Measurements from ENCODE around the gene PXN.
A peak's percentile ranks its signal among the peaks of the same experiment; 100 is the strongest.
"Not testable (repeated sequence)": the region's sequence is repeated elsewhere in the genome, so short reads cannot be mapped to it uniquely, and the experiment has no call there.

The PXN gene

GRCh38 chr12:120261951-120262851 is 3.3 kb downstream of the PXN start:
- DNase-seq (ENCODE audit: low read depth), result peak; percentile 67
- TF ChIP-seq, protein P1, sequence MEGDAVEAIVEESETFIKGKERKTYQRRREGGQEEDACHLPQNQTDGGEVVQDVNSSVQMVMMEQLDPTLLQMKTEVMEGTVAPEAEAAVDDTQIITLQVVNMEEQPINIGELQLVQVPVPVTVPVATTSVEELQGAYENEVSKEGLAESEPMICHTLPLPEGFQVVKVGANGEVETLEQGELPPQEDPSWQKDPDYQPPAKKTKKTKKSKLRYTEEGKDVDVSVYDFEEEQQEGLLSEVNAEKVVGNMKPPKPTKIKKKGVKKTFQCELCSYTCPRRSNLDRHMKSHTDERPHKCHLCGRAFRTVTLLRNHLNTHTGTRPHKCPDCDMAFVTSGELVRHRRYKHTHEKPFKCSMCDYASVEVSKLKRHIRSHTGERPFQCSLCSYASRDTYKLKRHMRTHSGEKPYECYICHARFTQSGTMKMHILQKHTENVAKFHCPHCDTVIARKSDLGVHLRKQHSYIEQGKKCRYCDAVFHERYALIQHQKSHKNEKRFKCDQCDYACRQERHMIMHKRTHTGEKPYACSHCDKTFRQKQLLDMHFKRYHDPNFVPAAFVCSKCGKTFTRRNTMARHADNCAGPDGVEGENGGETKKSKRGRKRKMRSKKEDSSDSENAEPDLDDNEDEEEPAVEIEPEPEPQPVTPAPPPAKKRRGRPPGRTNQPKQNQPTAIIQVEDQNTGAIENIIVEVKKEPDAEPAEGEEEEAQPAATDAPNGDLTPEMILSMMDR (conservative IDR thresholded peaks at IDR 0.05; ENCODE audit: low read depth, low read length), result no peak
- H3K4me3 ChIP-seq (ENCODE audit: low read depth, low read length), result peak overlapping the region; percentile 88

- TF ChIP-seq, protein P1 (conservative IDR thresholded peaks at IDR 0.05; ENCODE audit: low read depth, low read length), result no peak
- no peak for DNase-seq (ENCODE audit: low read depth)
- H3K4me3 ChIP-seq (ENCODE audit: low read depth, low read length), result no peak overlapping the region
These were observed 4.9 kb downstream of the PXN start for GRCh38 chr12:120260607-120261006.

DNA sequence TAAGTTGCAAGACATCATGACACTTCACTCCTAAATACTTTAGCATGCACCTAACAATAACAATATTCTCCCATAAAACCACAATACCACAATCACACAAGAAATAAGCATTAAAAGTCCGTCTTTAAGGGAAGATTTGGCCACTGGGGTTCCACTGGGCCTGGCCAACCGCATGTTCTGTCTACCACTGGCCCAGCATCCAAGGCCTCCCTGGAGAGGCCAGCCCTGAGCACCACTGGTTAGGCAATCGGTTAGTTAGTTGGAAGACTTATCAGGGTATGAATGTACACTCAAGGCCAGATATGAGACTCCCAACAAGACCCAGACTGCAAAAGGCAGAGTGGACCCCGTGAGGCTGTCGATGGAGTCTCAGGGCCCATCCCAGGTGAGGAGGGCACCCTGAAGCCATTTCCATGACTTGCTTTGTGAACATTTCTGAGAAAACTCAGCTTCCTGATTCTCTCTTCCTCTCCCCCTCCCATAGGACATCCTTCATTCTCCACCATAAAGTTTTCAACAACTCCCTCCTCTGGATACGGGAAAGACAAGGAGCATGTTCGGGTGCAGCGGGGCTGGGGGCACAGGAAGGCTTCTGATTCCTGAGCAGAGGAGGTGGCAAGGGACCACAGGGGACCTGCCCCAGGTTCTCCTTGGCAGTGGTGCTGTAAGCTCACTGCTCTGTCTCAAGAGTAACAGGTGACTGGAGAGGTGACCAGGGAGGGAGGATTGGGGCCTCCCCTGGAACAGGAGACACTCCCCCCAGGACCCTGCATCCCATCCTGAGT is 5.9 kb downstream of the PXN start:
- DNase-seq (ENCODE audit: low read depth), result peak; percentile 65
- H3K4me3 ChIP-seq (ENCODE audit: low read depth, low read length), result no peak overlapping the region

GRCh38 chr12:120258323-120258896 is 7.1 kb downstream of the PXN start:
- DNase-seq (ENCODE audit: low read depth), result no peak
- TF ChIP-seq, protein P1 (conservative IDR thresholded peaks at IDR 0.05; ENCODE audit: low read depth, low read length), result no peak
- H3K4me3 ChIP-seq (ENCODE audit: low read depth, low read length), result no peak overlapping the region

More for the DNA sequence above, 5.9 kb downstream of the PXN start:
- TF ChIP-seq, protein P1 (conservative IDR thresholded peaks at IDR 0.05; ENCODE audit: low read depth, low read length), result no peak

DNA sequence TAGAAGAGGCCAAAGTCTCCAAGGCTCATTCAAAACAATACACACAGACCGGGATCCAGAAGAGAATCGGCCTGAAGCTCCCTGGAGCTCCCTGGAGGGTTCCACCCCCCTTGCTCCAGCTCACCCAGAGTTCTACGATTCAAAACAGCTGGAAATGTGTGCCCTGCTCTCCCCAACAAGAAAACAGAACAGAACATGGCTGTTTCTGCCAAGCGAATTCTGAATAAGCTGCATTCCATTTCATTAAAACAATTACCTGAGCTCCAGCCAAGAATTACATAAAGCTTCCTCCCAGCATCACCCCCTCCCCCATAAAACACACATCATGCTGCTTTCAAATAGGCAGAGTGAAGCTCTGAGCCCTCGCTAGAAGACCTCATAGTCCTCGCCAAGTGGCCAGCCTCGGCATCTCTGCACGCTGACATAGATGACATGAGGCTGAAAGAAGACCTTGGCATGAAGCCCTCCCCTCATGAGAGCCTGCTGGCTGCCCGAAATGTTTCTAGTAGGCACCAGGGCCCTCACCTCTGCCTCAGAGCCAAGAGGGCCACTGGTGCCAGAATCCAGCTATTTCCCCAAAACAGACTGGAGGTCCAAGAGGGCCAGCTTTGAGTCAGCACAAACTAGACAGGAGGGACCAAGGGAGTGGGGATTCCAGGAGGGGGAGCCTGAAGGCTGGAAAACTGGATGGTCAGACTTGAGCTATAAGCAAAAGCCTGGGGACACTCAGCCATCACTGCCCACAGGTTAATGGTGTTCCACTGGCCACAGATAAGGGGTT is 8.3 kb downstream of the PXN start:
- H3K4me3 ChIP-seq (ENCODE audit: low read depth, low read length), result peak overlapping the region; percentile 7
- TF ChIP-seq, protein P1 (conservative IDR thresholded peaks at IDR 0.05; ENCODE audit: low read depth, low read length), result no peak
- peak; percentile 93 for DNase-seq (ENCODE audit: low read depth)

- no peak overlapping the region for H3K4me3 ChIP-seq (ENCODE audit: low read depth, low read length)
- DNase-seq (ENCODE audit: low read depth), result no peak
- TF ChIP-seq, protein P1 (conservative IDR thresholded peaks at IDR 0.05; ENCODE audit: low read depth, low read length), result peak; percentile 16
These were observed 10.7 kb downstream of the PXN start for GRCh38 chr12:120254809-120255208.

DNA sequence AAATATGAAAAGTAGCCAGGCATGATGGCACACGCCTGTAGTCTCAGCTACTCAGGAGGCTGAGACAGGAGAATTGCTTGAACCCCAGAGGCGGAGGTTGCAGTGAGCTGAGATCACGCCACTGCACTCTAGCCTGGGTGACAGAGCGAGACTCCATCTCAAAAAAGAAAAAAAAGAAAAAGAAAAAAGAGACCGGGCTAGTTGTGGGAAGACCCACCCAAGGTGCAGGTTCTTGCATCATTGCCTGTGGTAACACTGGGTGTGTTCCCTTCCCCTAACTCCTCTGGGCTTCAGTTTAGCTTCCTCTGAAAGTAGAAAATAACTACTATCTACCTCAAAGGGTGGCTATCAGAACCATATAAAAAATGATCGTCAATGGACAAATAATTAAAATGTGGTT is 12.2 kb downstream of the PXN start:
- H3K4me3 ChIP-seq (ENCODE audit: low read depth, low read length), result not testable (repeated sequence)

More for the DNA sequence above, 12.2 kb downstream of the PXN start:
- DNase-seq (ENCODE audit: low read depth), result not testable (repeated sequence)

Data from choroid plexus epithelial cell (primary cell).